K562 (cell line): ENCODE measurements around the gene MYLIP. TPM values are rescaled to one million over a fixed set of nuclear protein-coding genes. Genes with fewer than 3 reads are reported as not detected.

Experiments
- ATF3 ChIP-seq, 2 experiments: fragments of 450-650 bp in 1 of 2; sonication (generic) in 1 of 2; formaldehyde crosslinking in 1 of 2; IDR thresholded peaks in 1 of 2; conservative IDR thresholded peaks in 1 of 2; 2 replicates each; pipeline versions ENCODE4 v1.6.1 to v1.8.1; 2016 to 2023; ENCODE audit warnings: mild to moderate bottlenecking in 2 of 2, moderate library complexity in 2 of 2, inconsistent platforms in 1 of 2, missing genetic modification reagents in 1 of 2
- BDP1 ChIP-seq: IDR thresholded peaks from 3 replicates; pipeline ENCODE4 v1.6.1; 2011; ENCODE audit not compliant: insufficient read length, insufficient read depth
- CHD2 ChIP-seq: IDR thresholded peaks from 2 replicates; pipeline ENCODE4 v1.6.1; 2011; ENCODE audit warnings: low read depth, low read length
- ERF ChIP-seq: fragments of 450-650 bp; formaldehyde crosslinking; IDR thresholded peaks from 2 replicates; pipeline ENCODE4 v1.4.0; 2020; ENCODE audit warnings: mild to moderate bottlenecking, mixed read lengths
- FOXK1 ChIP-seq: sonication (generic); formaldehyde crosslinking; IDR thresholded peaks from 2 replicates; pipeline ENCODE4 v1.8.0; 2022; ENCODE audit warnings: missing genetic modification reagents, mild to moderate bottlenecking, borderline replicate concordance
- FOXM1 ChIP-seq, 2 experiments: fragments of 450-650 bp in 1 of 2; sonication (generic) in 1 of 2; formaldehyde crosslinking in 1 of 2; IDR thresholded peaks; 2 replicates each; pipeline versions ENCODE4 v1.6.1 to v1.9.0; 2017 to 2022; ENCODE audit warnings: low read depth in 2 of 2, mild to moderate bottlenecking in 2 of 2, missing genetic modification reagents in 1 of 2, moderate library complexity in 1 of 2
- HBP1 ChIP-seq: fragments of 450-650 bp; formaldehyde crosslinking; IDR thresholded peaks from 2 replicates; pipeline ENCODE4 v1.4.0; 2022; ENCODE audit warnings: missing genetic modification characterization
- HEY1 ChIP-seq: fragments of 250-450 bp; sonication (Bioruptor Pico); IDR thresholded peaks from 2 replicates; pipeline ENCODE4 v1.5.0; 2020; ENCODE audit warnings: mild to moderate bottlenecking, moderate library complexity, borderline replicate concordance
- HNRNPLL ChIP-seq: fragments of 200-400 bp; formaldehyde crosslinking; IDR thresholded peaks from 2 replicates; pipeline ENCODE4 v1.6.1; 2017; ENCODE audit warnings: low read length, low read depth, mild to moderate bottlenecking; ENCODE audit not compliant: poor library complexity, severe bottlenecking
- KLF13 ChIP-seq: fragments of 450-650 bp; IDR thresholded peaks from 2 replicates; pipeline ENCODE4 v1.6.1; 2016; ENCODE audit warnings: missing genetic modification characterization, low read depth, mild to moderate bottlenecking, missing compliant biosample characterization, moderate library complexity, borderline replicate concordance
- MBD2 ChIP-seq: sonication (generic); IDR thresholded peaks from 2 replicates; pipeline ENCODE4 v1.6.1; 2016; ENCODE audit warnings: low read depth, borderline replicate concordance
- MEIS2 ChIP-seq: fragments of 450-650 bp; IDR thresholded peaks from 2 replicates; pipeline ENCODE4 v1.6.1; 2014; ENCODE audit warnings: mild to moderate bottlenecking; ENCODE audit not compliant: partially characterized antibody
- NFATC3 ChIP-seq: fragments of 450-650 bp; IDR thresholded peaks from 2 replicates; pipeline ENCODE4 v1.6.1; 2017; ENCODE audit warnings: mild to moderate bottlenecking
- SMAD1 ChIP-seq: fragments of 150-350 bp; IDR thresholded peaks from 2 replicates; pipeline ENCODE4 v1.6.1; 2014; ENCODE audit warnings: low read length, low read depth; ENCODE audit not compliant: partially characterized antibody
- ZNF146 ChIP-seq: IDR thresholded peaks from one replicate; pipeline ENCODE4 v1.6.1; 2018; ENCODE audit warnings: missing compliant biosample characterization; ENCODE audit not compliant: unreplicated experiment
- ZNF212 ChIP-seq: fragments of 450-650 bp; formaldehyde crosslinking; IDR thresholded peaks from 2 replicates; pipeline ENCODE4 v1.4.0; 2020; ENCODE audit warnings: mild to moderate bottlenecking
- ZNF253 ChIP-seq: fragments of 250-450 bp; sonication (Bioruptor Pico); conservative IDR thresholded peaks from 2 replicates; pipeline ENCODE4 v1.6.1; 2021; ENCODE audit warnings: mild to moderate bottlenecking
- ZNF280A ChIP-seq: fragments of 450-650 bp; IDR thresholded peaks from 2 replicates; pipeline ENCODE4 v1.6.1; 2018; ENCODE audit warnings: mild to moderate bottlenecking, low read depth; ENCODE audit not compliant: partially characterized antibody
- ZNF766 ChIP-seq: fragments of 200-800 bp; sonication (Bioruptor generic); conservative IDR thresholded peaks from 2 replicates; pipeline ENCODE4 v1.6.1; 2016; ENCODE audit warnings: missing genetic modification characterization, missing compliant biosample characterization
- polyA plus RNA-seq, 8 experiments: library from polyadenylated mRNA; depleted of rRNA in 4 of 8; stranded (reverse) in 5 of 8; unstranded in 3 of 8; fragments of >200 nt; fragmentation: Nextera tagmentation in 2 of 8; fragmentation: Illumina TruSeq in 1 of 8; extraction: Ambion mirVana in 2 of 8; extraction: Trizol in 1 of 8; gene quantifications; 2 replicates each; pipeline versions ENCODE4 v1.2.1 to v1.2.3, GENCODE V29; 2011 to 2014; ENCODE audit warnings: inconsistent platforms in 1 of 8, missing spikeins in 1 of 8
- total RNA-seq, 7 experiments: library from RNA; depleted of rRNA in 6 of 7; stranded (reverse); fragments of >200 nt in 6 of 7; fragmentation: Illumina TruSeq in 2 of 7; extraction: Trizol in 2 of 7; gene quantifications; 2 replicates each; pipeline versions ENCODE4 v1.2.1 to v1.2.3, GENCODE V29; 2011 to 2021; ENCODE audit warnings: low replicate concordance in 1 of 7
- TF ChIP-seq, protein P1 (sequence below): fragments of 250-450 bp; sonication (Bioruptor Pico); IDR thresholded peaks from 2 replicates; pipeline ENCODE4 v1.4.0; 2020; ENCODE audit warnings: borderline replicate concordance

Gene MYLIP
- total and polyA plus RNA-seq, 9 of the 15 experiments (the other 6 are each of a cell fraction or from before 2014, with no cell fraction given), result 10.8 to 43.5 (median 31.5) TPM

GRCh38 chr6:16128759-16129622 is at the start of gene MYLIP (continued):
- TF ChIP-seq MBD2, result peak; percentile 93
- 0 out of 2 replicates have a peak, but pooled peaks have one; percentile 74 for TF ChIP-seq FOXK1
- TF ChIP-seq FOXM1 (IDR thresholded peaks at IDR 0.05; ENCODE audit: low read depth), result peak; percentile 48; the same call in 1 of the 2 replicates
- 0 out of 2 replicates have a peak, but pooled peaks have one; percentile 74 for TF ChIP-seq FOXM1 (CRISPR knock-in tag; IDR thresholded peaks at IDR 0.05; ENCODE audit: low read depth)
- peak; percentile 86; the same call in 1 of the 2 replicates for TF ChIP-seq HEY1
- TF ChIP-seq ATF3 (IDR thresholded peaks at IDR 0.05), result peak; percentile 16; the same call in 1 of the 2 replicates
- peak; percentile 87; the same call in 1 of the 2 replicates for TF ChIP-seq ATF3 (CRISPR knock-in tag; conservative IDR thresholded peaks at IDR 0.05)
- no peak for TF ChIP-seq MEIS2
- peak; percentile 88 for TF ChIP-seq KLF13
- TF ChIP-seq ZNF766 (CRISPR knock-in tag), result peak; percentile 75
- peak; percentile 70 for TF ChIP-seq SMAD1
- no peak for TF ChIP-seq ZNF280A
- TF ChIP-seq ZNF253, result peak; percentile 87; the same call in 1 of the 2 replicates
- TF ChIP-seq BDP1, result no peak
- TF ChIP-seq HNRNPLL, result no peak
- peak; percentile 81 for TF ChIP-seq CHD2
- TF ChIP-seq, protein P1, sequence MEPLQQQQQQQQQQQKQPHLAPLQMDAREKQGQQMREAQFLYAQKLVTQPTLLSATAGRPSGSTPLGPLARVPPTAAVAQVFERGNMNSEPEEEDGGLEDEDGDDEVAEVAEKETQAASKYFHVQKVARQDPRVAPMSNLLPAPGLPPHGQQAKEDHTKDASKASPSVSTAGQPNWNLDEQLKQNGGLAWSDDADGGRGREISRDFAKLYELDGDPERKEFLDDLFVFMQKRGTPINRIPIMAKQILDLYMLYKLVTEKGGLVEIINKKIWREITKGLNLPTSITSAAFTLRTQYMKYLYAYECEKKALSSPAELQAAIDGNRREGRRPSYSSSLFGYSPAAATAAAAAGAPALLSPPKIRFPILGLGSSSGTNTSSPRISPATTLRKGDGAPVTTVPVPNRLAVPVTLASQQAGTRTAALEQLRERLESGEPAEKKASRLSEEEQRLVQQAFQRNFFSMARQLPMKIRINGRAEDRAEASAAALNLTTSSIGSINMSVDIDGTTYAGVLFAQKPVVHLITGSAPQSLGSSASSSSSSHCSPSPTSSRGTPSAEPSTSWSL, result peak; percentile 84; the same call in 1 of the 2 replicates
- peak; percentile 93 for TF ChIP-seq ERF (CRISPR knock-in tag)
- TF ChIP-seq NFATC3, result no peak
- TF ChIP-seq ZNF146 (CRISPR knock-in tag), result no peak
- peak; percentile 97 for TF ChIP-seq HBP1 (CRISPR knock-in tag)
- TF ChIP-seq ZNF212 (CRISPR knock-in tag), result peak; percentile 78; the same call in 1 of the 2 replicates
